ENCODE results near the gene LETM1.

DNA sequence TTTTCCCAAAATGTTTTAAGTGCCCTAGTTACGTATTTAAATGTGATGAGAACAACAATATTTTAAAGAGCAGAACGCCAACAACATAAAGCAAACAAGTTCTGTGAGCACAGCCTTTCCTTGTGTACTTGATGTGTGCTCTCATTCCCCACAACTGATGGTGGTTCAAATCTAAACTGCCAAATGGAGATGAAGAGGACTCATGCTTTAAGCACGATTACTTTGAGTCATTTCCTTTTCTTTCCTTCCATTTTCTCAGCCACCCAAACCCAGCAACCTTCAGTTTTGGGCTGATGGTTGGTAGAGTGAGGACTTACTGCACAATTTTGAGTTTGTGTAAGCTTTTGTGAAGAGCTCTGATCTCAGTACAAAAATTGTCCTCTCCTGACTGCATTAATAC, 16.9 kb upstream of the LETM1 start:
- TF ChIP-seq TAF1 (IDR thresholded peaks at IDR 0.05; ENCODE audit: low read depth, low read length) (peak; percentile 53), POLR2A (IDR thresholded peaks at IDR 0.05; ENCODE audit: low read depth, low read length) (peak; percentile 76), POLR2AphosphoS5 (IDR thresholded peaks at IDR 0.05; ENCODE audit: low read depth, low read length) (peak; percentile 66; the same call in 1 of the 2 replicates), POU2F2 (IDR thresholded peaks at IDR 0.05; ENCODE audit: low read depth, low read length) (no peak), SPI1 (IDR thresholded peaks at IDR 0.05; ENCODE audit: low read depth, low read length) (no peak)
